HFFc6 (cell line): ENCODE data around the gene RFC4. TPM values are rescaled to one million over a fixed set of nuclear protein-coding genes. Genes with fewer than 3 reads are reported as not detected.
A peak's percentile ranks its signal among the peaks of the same experiment; 100 is the strongest.

ENCODE experiments used
- DNase-seq: peaks from one replicate; pipeline ENCODE4 v3.0.0-alpha.2; 2018
- H3K27ac Mint-ChIP-seq: 2 replicates; pipeline ENCODE4 v1.8.0; 2020; ENCODE audit warnings: mild to moderate bottlenecking, mixed read lengths
- H3K27me3 Mint-ChIP-seq: 2 replicates; pipeline ENCODE4 v1.8.0; 2021; ENCODE audit warnings: mild to moderate bottlenecking, moderate library complexity, mixed read lengths; ENCODE audit not compliant: insufficient read depth
- H3K36me3 Mint-ChIP-seq: 2 replicates; pipeline ENCODE4 v1.8.0; 2021; ENCODE audit warnings: low read depth, mixed read lengths
- H3K4me1 Mint-ChIP-seq: 2 replicates; pipeline ENCODE4 v1.8.0; 2020; ENCODE audit warnings: low read depth, mixed read lengths
- H3K4me3 Mint-ChIP-seq: 2 replicates; pipeline ENCODE4 v1.8.0; 2020; ENCODE audit warnings: mild to moderate bottlenecking, moderate library complexity, mixed read lengths
- H3K9me3 Mint-ChIP-seq: 2 replicates; pipeline ENCODE4 v1.8.0; 2020; ENCODE audit warnings: mild to moderate bottlenecking, mixed read lengths
- total RNA-seq, 6 experiments: library from RNA; stranded (reverse); fragmentation: NEBNext Ultra II Directional; extraction: Animal tissue kit (Norgen Biotek cat#: 25700); gene quantifications; 2 replicates in 1 of 6; 3 replicates in 5 of 6; pipeline ENCODE4 v1.2.3, GENCODE V29; 2021
- TF ChIP-seq, protein P1 (sequence below): fragments of 200-600 bp; sonication (generic); IDR thresholded peaks from 2 replicates; pipeline ENCODE4 v1.5.0; 2021; ENCODE audit warnings: antibody characterized with exemption, mild to moderate bottlenecking

Gene RFC4
- total RNA-seq, 6 experiments from 2014 or later, result 13.3 to 27.9 (median 25.7) TPM

DNA sequence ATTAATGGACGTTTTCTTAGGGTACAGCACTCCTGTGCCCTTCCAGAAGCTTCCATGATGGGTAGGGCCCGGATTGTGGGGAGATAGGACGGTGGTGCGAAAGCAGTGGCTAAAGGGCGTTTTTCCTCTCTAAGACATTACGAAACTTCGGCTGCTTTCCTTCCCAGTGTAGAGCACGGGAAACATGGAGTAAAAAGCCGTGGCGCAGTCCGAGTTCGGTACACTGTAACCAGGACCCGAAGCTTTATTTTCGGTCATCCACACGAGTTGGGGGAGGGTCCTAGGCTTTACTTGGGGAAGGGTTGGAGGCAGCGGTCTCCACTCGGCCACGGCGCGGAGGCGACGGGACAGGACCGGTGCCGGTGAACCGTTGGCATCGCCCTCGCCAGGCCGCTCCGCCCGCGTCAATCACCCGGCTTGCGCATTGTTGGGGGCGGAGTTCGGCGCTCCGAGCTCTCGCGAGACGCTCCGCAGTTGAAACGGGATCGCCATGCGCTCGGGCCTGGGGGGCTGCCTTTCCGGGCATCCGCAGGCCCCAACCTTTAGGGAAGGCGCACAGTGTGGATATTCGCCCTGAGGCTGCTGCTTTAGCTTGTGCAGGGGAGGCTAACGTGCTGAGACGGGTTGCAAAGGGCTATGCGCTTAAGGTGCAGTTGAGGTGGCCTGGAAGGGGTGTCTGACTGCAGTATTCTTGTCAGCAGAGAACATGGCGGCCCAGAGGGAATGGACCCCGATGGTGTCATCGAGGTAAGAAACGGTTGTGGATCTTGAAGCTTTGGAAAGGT is 22.4 kb downstream of the RFC4 start:
- H3K36me3 Mint-ChIP-seq, result peaks cover 56% of the 10 kb centered on the region
- peak overlapping the region; percentile 99 for H3K27ac Mint-ChIP-seq
- peak; percentile 64 for DNase-seq
- TF ChIP-seq, protein P1, sequence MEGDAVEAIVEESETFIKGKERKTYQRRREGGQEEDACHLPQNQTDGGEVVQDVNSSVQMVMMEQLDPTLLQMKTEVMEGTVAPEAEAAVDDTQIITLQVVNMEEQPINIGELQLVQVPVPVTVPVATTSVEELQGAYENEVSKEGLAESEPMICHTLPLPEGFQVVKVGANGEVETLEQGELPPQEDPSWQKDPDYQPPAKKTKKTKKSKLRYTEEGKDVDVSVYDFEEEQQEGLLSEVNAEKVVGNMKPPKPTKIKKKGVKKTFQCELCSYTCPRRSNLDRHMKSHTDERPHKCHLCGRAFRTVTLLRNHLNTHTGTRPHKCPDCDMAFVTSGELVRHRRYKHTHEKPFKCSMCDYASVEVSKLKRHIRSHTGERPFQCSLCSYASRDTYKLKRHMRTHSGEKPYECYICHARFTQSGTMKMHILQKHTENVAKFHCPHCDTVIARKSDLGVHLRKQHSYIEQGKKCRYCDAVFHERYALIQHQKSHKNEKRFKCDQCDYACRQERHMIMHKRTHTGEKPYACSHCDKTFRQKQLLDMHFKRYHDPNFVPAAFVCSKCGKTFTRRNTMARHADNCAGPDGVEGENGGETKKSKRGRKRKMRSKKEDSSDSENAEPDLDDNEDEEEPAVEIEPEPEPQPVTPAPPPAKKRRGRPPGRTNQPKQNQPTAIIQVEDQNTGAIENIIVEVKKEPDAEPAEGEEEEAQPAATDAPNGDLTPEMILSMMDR, result no peak
- H3K9me3 Mint-ChIP-seq, result peaks cover 21% of the 10 kb centered on the region
- peaks cover 20% of the 10 kb centered on the region for H3K27me3 Mint-ChIP-seq
- H3K4me3 Mint-ChIP-seq, result peak overlapping the region; percentile 99
- peaks cover 47% of the 10 kb centered on the region for H3K4me1 Mint-ChIP-seq

DNA sequence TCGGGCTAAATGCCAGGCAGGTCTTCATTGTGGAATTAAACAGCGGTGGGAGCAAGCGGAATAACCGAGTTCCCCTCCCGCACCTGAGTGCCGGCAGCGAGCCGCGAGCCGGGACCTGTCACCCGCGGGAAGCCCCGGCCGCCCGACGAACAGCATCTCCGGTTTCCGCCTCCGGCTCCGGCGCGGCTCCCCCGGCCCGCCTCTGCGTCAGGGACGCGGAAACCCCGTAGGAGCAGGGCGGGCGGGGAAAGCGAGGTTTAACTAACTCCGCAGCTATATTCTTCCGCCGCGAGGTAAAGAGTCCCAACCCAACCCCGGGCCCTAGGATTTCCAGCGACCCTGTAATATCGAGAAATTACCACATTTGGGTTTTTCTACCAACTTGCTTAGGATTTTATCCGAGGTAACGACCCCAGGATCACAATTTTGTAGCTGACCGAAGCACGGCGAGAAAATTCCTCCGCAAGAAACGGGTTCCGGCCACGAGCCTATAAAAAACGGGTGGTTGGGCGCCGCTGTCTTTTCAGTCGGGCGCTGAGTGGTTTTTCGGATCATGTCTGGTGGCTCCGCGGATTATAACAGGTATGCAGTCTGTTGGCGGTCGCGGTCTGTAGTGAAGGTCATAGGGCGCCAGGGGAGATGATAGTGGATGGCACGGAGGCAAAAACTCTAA is 23.1 kb downstream of the RFC4 start, which contains the start of gene EIF4A2:
TSS of gene EIF4A2 (plus strand) at position 520 of the 673 bp plus-strand sequence. CDS start at position 554, 34 bp downstream.
- peak within 1 kb of the TSS; percentile 99 for H3K4me3 Mint-ChIP-seq
- peaks cover 21% of the 10 kb centered on the region for H3K9me3 Mint-ChIP-seq
- peaks cover 19% of the 10 kb centered on the region for H3K27me3 Mint-ChIP-seq
- DNase-seq, result peak; percentile 88
- H3K4me1 Mint-ChIP-seq, result peaks cover 39% of the 10 kb centered on the region
- H3K36me3 Mint-ChIP-seq, result peaks cover 48% of the 10 kb centered on the region
- H3K27ac Mint-ChIP-seq, result peak within 1 kb of the TSS; percentile 99
- TF ChIP-seq, protein P1, result no peak

DNA sequence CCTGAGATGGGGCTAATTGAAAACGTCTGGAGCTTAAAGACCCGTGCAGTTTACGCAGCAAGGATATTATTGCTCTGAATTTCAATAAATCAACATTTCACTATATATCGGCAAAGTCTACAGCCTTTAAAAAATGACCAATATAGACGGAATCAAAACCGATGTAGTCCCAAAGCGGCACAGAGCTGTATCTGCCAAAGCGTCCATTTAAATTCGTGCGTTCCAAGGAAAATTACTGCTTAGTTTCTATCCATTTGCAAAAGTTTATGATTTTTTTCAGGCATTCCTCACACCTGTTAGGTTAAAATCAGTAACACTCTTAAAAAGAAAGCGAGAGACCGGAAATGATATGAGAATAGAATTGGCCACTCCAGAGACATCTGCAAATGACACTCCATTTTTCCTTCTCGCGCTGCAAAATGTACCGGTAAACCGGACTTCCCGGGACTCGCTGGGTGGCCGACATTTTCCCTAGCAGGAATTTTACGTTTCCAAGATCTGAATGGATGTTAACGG is 23.7 kb downstream of the RFC4 start:
- DNase-seq, result peak; percentile 31
- Mint-ChIP-seq H3K27me3 (peaks cover 18% of the 10 kb centered on the region), H3K36me3 (peaks cover 43% of the 10 kb centered on the region), H3K27ac (peak overlapping the region; percentile 99), H3K9me3 (peaks cover 21% of the 10 kb centered on the region), H3K4me3 (peak overlapping the region; percentile 99), H3K4me1 (peaks cover 33% of the 10 kb centered on the region)
- TF ChIP-seq, protein P1, result no peak

DNA sequence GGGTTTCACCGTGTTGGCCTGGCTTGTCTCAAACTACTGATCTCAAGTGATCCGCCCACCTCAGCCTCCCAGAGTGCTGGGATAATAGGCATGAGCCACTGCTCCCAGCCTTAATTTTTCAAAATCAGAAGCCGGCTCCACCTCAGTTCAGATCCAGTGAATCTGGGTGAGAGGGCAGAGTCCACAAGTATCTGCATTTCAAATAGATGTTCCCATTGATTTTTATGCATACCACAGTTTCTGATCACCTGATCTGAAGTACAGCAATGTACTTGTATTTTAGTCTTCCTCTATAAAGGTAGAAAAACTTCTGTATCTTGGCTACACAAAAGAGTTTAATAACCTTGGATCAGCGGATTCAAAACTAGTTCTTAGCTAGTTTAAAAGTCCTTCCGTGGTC is 27.1 kb downstream of the RFC4 start:
- H3K4me1 Mint-ChIP-seq, result peaks cover 9% of the 10 kb centered on the region
- peaks cover 11% of the 10 kb centered on the region for H3K27me3 Mint-ChIP-seq
- TF ChIP-seq, protein P1, result no peak
- H3K36me3 Mint-ChIP-seq, result peaks cover 10% of the 10 kb centered on the region
- H3K9me3 Mint-ChIP-seq, result peaks cover 9% of the 10 kb centered on the region
- no peak for DNase-seq
- H3K27ac Mint-ChIP-seq, result no peak overlapping the region
- H3K4me3 Mint-ChIP-seq, result no peak overlapping the region

DNA sequence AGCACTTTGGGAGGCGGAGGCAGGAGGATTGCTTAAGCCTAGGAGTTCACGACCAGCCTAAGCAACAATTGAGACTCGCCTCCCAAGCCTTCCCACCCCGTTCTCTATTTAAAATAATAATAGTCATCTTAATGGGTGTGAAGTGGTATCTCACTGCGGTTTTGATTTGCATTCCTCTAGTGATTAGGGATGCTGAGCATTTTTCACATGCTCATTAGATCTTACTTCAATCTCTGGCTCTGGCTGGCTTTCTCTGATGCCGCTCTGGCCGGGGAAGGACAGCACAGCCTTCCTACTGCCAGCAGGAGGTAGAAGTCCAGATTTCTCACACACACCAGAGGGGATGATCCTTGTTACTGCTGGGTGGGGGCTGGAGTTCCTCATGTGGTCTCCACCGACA is 30.3 kb downstream of the RFC4 start:
- TF ChIP-seq, protein P1, result no peak
- no peak for DNase-seq
- Mint-ChIP-seq H3K4me3 (no peak overlapping the region), H3K27me3 (peaks cover 4% of the 10 kb centered on the region; the same call in 1 of the 2 replicates), H3K36me3 (no peaks in the 10 kb centered on the region), H3K4me1 (peaks cover 14% of the 10 kb centered on the region), H3K27ac (no peak overlapping the region), H3K9me3 (no peaks in the 10 kb centered on the region)
